ENCODE data around the gene SNX10.

SNX10 gene

GRCh38 chr7:26393818-26394217 lies 102.2 kb downstream of the SNX10 start:
- H3K4me3 Mint-ChIP-seq, result no peak overlapping the region
- H3K4me1 Mint-ChIP-seq (ENCODE audit: low read depth in 2 of 2), result peaks cover 4 to 8% of the 10 kb centered on the region in 2 donors
- H3K27ac Mint-ChIP-seq, result no peak overlapping the region
- H3K27me3 Mint-ChIP-seq, result peaks cover 47 to 58% of the 10 kb centered on the region in 2 donors
- peaks cover 2% of the 10 kb centered on the region for H3K36me3 Mint-ChIP-seq (ENCODE audit: insufficient read depth)
- no peaks in the 10 kb centered on the region for H3K9me3 Mint-ChIP-seq
- DNase-seq (no peak), ATAC-seq (replicated peaks) (no peak)

- ATAC-seq (replicated peaks) (no peak), DNase-seq (no peak)
- Mint-ChIP-seq H3K27ac (no peak overlapping the region), H3K36me3 (ENCODE audit: insufficient read depth) (peaks cover 4% of the 10 kb centered on the region), H3K4me3 (peak overlapping the region; percentile 80 to 81), H3K27me3 (peaks cover 68 to 70% of the 10 kb centered on the region in 2 donors), H3K4me1 (ENCODE audit: low read depth in 2 of 2) (peaks cover 9 to 12% of the 10 kb centered on the region in 2 donors), H3K9me3 (no peaks in the 10 kb centered on the region)
These were observed 105.7 kb downstream of the SNX10 start for GRCh38 chr7:26397332-26397731.

- Mint-ChIP-seq H3K27ac (no peak overlapping the region), H3K36me3 (ENCODE audit: insufficient read depth) (peaks cover 4% of the 10 kb centered on the region), H3K27me3 (peaks cover 68 to 70% of the 10 kb centered on the region in 2 donors), H3K4me3 (peak overlapping the region; percentile 80 to 81), H3K9me3 (no peaks in the 10 kb centered on the region), H3K4me1 (ENCODE audit: low read depth in 2 of 2) (peaks cover 9 to 12% of the 10 kb centered on the region in 2 donors)
- ATAC-seq (replicated peaks) (peak; percentile 37), DNase-seq (no peak)
These were observed 106.2 kb downstream of the SNX10 start for GRCh38 chr7:26397796-26398426.

GRCh38 chr7:26398427-26398755 lies 106.7 kb downstream of the SNX10 start:
- Mint-ChIP-seq H3K4me3 (peak overlapping the region; percentile 83 to 85), H3K27me3 (peaks cover 67 to 68% of the 10 kb centered on the region in 2 donors), H3K4me1 (ENCODE audit: low read depth in 2 of 2) (peaks cover 9 to 12% of the 10 kb centered on the region in 2 donors), H3K9me3 (no peaks in the 10 kb centered on the region), H3K27ac (peak overlapping the region in 1 of 2 donors; percentile 24), H3K36me3 (ENCODE audit: insufficient read depth) (peaks cover 6% of the 10 kb centered on the region)
- ATAC-seq (replicated peaks) (peak; percentile 57), DNase-seq (no peak)

GRCh38 chr7:26398756-26399509 lies 107.3 kb downstream of the SNX10 start:
- H3K27ac Mint-ChIP-seq, result peak overlapping the region; percentile 24 to 80
- H3K27me3 Mint-ChIP-seq, result peaks cover 61 to 68% of the 10 kb centered on the region in 2 donors
- H3K4me3 Mint-ChIP-seq, result peak overlapping the region; percentile 83 to 85
- DNase-seq (no peak), ATAC-seq (replicated peaks) (peak; percentile 61)
- peaks cover 9 to 12% of the 10 kb centered on the region in 2 donors for H3K4me1 Mint-ChIP-seq (ENCODE audit: low read depth in 2 of 2)
- H3K36me3 Mint-ChIP-seq (ENCODE audit: insufficient read depth), result peaks cover 6% of the 10 kb centered on the region
- H3K9me3 Mint-ChIP-seq, result no peaks in the 10 kb centered on the region

GRCh38 chr7:26399736-26400135 lies 108.1 kb downstream of the SNX10 start:
- ATAC-seq (replicated peaks) (no peak), DNase-seq (no peak)
- Mint-ChIP-seq H3K27ac (no peak overlapping the region), H3K4me1 (ENCODE audit: low read depth in 2 of 2) (peaks cover 9 to 12% of the 10 kb centered on the region in 2 donors), H3K36me3 (ENCODE audit: insufficient read depth) (peaks cover 6% of the 10 kb centered on the region), H3K4me3 (peak overlapping the region; percentile 83 to 85), H3K9me3 (no peaks in the 10 kb centered on the region), H3K27me3 (peaks cover 63 to 73% of the 10 kb centered on the region in 2 donors)

GRCh38 chr7:26403640-26404039 lies 112.0 kb downstream of the SNX10 start:
- Mint-ChIP-seq H3K27ac (no peak overlapping the region), H3K4me1 (ENCODE audit: low read depth in 2 of 2) (peaks cover 6% of the 10 kb centered on the region in 2 donors), H3K4me3 (no peak overlapping the region), H3K9me3 (no peaks in the 10 kb centered on the region), H3K36me3 (ENCODE audit: insufficient read depth) (peaks cover 6% of the 10 kb centered on the region), H3K27me3 (peaks cover 52 to 53% of the 10 kb centered on the region in 2 donors)
- ATAC-seq (replicated peaks), result no peak
- DNase-seq, result no peak

- Mint-ChIP-seq H3K4me3 (no peak overlapping the region), H3K27ac (no peak overlapping the region), H3K36me3 (ENCODE audit: insufficient read depth) (peaks cover 2% of the 10 kb centered on the region), H3K9me3 (no peaks in the 10 kb centered on the region), H3K4me1 (ENCODE audit: low read depth in 2 of 2) (no peaks in the 10 kb centered on the region), H3K27me3 (peaks cover 46 to 49% of the 10 kb centered on the region in 2 donors)
- DNase-seq (no peak), ATAC-seq (replicated peaks) (no peak)
These were observed 112.7 kb downstream of the SNX10 start for GRCh38 chr7:26404189-26404996.

- DNase-seq (no peak), ATAC-seq (replicated peaks) (no peak)
- Mint-ChIP-seq H3K4me1 (ENCODE audit: low read depth in 2 of 2) (no peaks in the 10 kb centered on the region), H3K4me3 (no peak overlapping the region), H3K27me3 (peaks cover 44 to 46% of the 10 kb centered on the region in 2 donors), H3K9me3 (no peaks in the 10 kb centered on the region), H3K36me3 (ENCODE audit: insufficient read depth) (peaks cover 2% of the 10 kb centered on the region), H3K27ac (no peak overlapping the region)
These were observed 114.8 kb downstream of the SNX10 start for GRCh38 chr7:26406433-26406832.

GRCh38 chr7:26409661-26410547 lies 118.2 kb downstream of the SNX10 start:
- peaks cover 45 to 51% of the 10 kb centered on the region in 2 donors for H3K27me3 Mint-ChIP-seq
- ATAC-seq (replicated peaks) (no peak), DNase-seq (no peak)
- H3K4me1 Mint-ChIP-seq (ENCODE audit: low read depth in 2 of 2), result no peaks in the 10 kb centered on the region
- no peak overlapping the region for H3K4me3 Mint-ChIP-seq
- H3K27ac Mint-ChIP-seq, result no peak overlapping the region
- no peaks in the 10 kb centered on the region for H3K9me3 Mint-ChIP-seq
- H3K36me3 Mint-ChIP-seq (ENCODE audit: insufficient read depth), result no peaks in the 10 kb centered on the region

GRCh38 chr7:26413007-26413691 lies 121.5 kb downstream of the SNX10 start:
- Mint-ChIP-seq H3K9me3 (no peaks in the 10 kb centered on the region), H3K27ac (no peak overlapping the region)

GRCh38 chr7:26416004-26416403 lies 124.3 kb downstream of the SNX10 start:
- ATAC-seq (replicated peaks), result no peak
- Mint-ChIP-seq H3K27me3 (peaks cover 29 to 52% of the 10 kb centered on the region in 2 donors), H3K36me3 (ENCODE audit: insufficient read depth) (no peaks in the 10 kb centered on the region), H3K4me1 (ENCODE audit: low read depth in 2 of 2) (no peaks in the 10 kb centered on the region), H3K27ac (no peak overlapping the region), H3K4me3 (no peak overlapping the region), H3K9me3 (no peaks in the 10 kb centered on the region)
- DNase-seq, result no peak

More at GRCh38 chr7:26413007-26413691, 121.5 kb downstream of the SNX10 start:
- Mint-ChIP-seq H3K36me3 (ENCODE audit: insufficient read depth) (no peaks in the 10 kb centered on the region), H3K27me3 (peaks cover 33 to 45% of the 10 kb centered on the region in 2 donors), H3K4me3 (no peak overlapping the region), H3K4me1 (ENCODE audit: low read depth in 2 of 2) (no peaks in the 10 kb centered on the region)
- ATAC-seq (replicated peaks), result no peak
- no peak for DNase-seq

All from effector memory CD8-positive, alpha-beta T cell (primary cell).